Epidermal melanocyte (primary cell): ENCODE data around the gene MET.
"Not testable (repeated sequence)": the region's sequence is repeated elsewhere in the genome, so short reads cannot be mapped to it uniquely, and the experiment has no call there.

Source experiments
- DNase-seq: peaks from one replicate; pipeline ENCODE4 v3.0.0; 2011; ENCODE audit warnings: low spot score; ENCODE audit not compliant: insufficient read length

Gene MET

DNA sequence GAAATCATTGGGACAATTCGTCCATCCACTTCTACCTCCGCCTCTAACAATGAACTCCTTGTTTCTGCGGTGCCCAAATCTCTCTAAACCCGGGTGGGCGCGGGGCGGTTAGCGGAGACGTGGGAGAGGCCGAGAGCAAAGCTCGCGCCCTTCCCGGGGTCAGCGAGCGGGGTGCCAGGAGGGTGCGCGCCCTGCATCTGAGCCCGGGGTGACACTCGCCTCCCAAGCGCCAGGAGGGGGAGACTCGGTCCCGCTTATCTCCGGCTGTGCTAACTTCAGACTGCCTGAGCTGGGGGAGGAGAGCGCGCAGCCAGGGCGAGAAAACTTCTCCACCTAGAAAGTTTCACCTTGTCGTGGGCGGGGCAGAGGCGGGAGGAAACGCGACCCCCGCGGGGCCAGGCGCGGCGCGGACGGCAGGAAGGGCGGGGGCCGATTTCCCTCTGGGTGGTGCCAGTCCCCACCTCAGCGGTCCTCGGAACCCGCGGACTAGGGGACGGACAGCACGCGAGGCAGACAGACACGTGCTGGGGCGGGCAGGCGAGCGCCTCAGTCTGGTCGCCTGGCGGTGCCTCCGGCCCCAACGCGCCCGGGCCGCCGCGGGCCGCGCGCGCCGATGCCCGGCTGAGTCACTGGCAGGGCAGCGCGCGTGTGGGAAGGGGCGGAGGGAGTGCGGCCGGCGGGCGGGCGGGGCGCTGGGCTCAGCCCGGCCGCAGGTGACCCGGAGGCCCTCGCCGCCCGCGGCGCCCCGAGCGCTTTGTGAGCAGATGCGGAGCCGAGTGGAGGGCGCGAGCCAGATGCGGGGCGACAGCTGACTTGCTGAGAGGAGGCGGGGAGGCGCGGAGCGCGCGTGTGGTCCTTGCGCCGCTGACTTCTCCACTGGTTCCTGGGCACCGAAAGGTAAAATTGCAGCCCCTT lies at the start of gene MET:
Gene MET (plus strand): TSS at position 516 of the 915 bp plus-strand sequence. CDS start 26,889 bp downstream, outside the sequence.
- peak; percentile 58 for DNase-seq

DNA sequence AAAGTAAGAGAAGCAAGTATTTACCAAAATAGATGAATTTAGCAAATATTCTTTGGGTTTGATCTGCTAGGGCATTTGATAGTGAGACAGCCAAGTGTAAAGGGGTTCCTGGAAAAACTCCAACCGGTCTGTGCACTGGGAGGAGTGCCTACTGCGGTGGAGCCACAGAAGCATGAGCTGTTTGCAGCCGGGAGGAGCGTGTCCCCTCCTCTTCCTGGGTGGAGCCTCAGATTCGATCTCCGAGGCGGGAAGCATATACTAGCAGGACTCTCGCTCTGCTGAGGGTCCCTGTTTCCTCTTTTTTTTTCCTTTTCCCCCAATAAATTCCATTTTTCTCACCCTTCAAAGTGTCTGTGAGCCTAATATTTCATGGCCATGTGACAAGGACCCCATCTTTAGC lies 45.1 kb upstream of the MET start:
- DNase-seq = no peak

DNA sequence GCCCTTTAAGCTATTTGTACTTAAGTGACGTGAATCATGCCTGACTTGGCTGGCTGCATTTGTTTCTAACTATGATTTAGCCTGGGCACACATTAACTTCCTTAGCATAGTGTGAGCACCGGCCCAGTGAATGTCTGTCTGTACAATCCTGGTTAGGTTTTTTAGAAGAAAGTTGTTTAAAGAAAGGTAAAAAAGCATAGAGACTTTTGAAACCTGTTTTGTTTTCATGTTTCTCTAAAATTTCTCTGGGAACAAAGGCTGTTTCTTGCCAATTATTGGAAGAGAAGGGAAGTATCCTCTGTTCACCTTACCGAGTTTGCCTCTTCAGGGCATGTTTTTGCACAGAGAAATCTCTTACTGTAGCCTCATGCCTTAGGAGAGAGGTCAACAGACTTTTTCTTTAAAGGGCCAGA lies 42.9 kb upstream of the MET start:
- DNase-seq = no peak

DNA sequence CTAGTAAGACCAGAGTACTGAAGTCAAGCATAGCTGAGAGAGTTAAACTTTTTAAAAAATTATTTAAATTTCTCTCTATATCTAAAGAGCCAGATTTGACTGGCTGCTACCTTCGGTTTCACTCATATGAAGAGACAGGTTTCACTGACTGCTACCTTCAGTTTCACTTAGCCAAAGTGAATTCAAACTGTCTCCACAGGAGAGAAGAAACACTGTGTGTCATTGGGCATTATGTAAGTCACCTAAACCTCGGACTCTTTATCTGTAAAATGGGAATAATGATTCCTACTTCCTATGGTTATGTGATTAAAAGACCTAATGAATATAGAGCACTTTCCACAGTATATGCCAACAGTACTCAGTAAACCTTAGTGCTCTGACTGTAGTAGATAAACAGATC lies 41.6 kb upstream of the MET start:
- DNase-seq = no peak

DNA sequence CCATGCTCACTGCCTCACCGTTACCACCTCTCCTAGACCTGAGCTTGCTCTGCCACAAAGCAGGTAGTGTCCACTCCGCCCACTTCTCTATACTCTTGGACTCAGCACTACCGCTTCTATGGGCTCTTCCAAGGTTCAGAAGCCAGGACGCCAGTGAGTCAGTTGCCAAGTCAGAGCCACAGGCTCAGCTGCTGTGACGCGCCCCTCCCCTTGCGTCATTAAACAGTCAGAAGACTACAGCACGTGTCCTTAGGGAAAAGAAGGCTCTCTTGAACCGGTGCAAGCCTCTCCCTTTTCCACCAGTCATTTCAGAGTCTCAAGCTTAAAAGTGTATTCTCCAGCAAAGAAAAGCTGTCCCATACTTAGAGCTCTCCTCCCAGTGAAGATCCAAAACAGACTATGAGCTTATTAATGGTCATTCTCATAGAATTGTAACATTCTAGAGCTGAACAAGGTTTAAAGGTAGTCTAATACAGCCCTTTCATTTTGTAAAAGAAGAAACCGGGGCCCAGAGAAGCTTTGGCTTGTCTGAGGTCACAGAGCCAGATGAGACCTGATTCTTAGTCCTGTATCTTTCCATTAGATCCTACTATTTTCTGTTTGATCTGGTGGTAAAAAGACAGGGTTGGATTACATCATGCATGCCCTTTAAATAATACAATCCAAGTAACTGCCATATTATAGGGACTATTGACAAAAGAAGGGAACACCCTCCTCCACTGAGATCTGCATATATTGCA lies 40.9 kb upstream of the MET start:
- DNase-seq = peak; percentile 45

DNA sequence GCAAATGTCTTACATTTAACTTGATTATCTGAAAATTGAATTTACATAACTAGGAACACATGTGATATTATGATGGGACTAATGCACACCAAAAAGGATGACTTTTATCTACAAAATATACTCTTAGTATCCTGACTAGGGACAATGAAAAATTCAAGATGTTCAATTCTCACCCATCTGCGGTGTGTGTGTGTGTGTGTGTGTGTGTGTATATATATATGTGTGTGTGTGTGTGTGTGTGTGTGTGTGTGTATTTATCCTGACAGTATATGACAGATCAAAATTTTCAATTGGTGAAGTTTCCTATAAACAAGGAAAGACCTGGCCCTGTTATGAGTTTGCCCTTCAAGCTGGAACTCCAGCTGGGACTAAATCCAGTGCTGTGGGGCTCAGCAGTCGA lies 40.3 kb upstream of the MET start:
- DNase-seq = no peak

DNA sequence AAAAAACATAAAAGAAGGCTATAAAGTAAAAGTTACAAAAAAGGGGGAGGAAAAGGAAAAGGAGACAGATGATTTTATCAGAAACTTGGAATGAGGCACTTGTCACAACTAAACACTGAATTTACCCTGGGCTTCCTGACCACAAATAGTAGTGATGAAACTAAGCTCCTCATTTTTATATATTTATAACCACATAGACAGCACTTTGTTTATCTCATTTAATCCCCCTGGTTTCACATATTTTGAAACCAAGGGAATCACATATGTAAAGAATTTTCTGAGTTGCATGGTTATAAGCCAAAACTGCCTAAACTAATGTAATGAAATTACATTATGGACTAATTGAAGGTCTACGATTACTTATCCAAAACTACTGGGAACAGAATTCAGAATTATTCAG lies 39.6 kb upstream of the MET start:
- no peak for DNase-seq

DNA sequence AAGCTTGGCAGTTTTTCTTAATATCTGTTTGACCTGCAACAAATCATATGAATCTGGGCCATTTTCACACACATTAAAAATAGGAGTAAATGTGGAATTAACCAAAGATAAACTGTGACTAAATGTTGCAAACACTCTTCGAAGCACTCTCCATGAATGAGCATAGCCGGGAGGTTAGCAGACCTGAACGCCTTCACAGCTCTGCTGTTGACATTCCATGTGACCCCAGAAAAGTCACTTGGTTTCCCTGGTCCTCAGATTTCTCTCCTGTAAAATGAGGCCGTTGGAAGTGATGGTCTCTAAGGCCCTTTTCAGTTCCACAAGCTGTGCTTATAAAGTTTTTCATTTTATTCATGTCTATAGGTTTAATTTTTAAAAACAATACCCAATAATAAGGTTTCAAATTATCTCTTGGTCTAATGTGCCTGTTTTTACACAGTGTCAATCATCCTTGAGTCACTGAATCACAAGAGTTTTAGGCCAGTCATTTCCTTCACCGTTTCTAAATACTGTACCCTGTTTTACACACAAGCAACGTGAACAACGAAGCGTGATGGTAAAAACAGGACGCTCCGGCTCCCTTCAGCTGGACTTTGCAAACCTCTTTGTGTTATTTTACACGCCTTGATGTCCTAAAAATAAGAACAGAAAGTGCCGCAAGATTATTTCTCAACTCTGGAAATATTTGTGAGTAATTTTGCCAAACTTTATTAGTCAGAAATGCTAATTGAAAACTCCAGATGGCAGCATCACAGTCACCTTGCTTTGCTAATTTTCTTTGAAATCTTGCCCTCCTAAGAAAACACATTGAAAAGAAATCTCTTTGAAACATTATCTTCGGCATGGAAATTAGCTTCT lies 38.6 kb upstream of the MET start:
- no peak for DNase-seq

DNA sequence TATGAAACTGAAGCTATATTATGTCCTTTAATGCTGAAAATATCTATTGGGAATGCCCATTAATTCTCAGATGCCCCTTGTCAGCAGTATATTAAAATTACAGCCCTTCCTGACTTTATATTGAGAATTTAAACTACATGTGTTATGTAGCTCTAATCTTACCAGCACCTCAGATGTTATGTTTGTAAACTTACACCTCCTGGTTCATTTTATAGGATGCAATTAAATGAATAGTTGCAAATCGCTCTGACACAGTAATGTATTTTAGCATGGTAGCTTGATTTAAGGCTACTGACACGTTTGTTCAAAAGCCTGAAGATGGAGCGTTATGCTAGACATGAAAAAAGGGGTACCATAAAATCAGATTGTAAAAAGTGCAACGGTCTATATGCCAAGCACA lies 35.0 kb upstream of the MET start:
- DNase-seq = no peak

DNA sequence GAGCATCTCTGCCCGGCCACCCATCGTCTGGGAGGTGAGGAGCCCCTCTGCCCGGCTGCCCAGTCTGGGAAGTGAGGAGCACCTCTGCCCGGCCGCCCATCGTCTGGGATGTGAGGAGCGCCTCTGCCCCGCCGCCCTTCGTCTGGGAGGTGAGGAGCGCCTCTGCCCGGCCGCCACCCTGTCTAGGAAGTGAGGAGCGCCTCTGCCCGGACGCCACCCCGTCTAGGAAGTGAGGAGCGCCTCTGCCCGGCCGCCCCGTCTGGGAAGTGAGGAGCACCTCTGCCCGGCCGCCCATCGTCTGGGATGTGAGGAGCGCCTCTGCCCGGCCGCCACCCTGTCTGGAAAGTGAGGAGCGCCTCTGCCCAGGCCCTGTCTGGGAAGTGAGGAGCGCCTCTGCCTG lies 33.4 kb upstream of the MET start:
- DNase-seq = not testable (repeated sequence)

DNA sequence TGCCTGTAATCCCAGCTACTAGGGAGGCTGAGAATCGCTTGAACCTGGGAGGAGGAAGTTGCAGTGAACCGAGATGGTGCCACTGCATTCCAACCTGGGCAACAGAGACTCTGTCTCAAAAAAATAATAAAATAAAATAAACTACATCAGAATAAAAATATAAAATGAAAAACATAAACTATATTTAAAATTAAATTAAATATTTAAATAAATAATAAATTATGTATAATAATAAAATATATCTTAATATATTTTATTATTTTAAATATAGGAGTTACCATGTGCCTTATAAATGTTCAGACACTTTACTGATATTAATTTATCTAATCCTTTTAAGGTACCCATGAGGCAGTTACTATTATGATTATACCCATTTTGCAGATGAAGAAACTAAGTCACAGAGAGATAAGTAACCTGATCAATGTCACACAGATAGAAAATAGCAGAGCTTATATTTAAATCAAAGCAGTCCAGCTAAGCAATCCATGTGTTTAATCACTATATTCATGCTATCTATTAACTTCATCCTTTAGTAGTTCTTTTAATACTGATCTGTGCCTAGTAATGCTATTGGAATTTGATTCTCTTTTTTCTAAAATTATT lies 30.3 kb upstream of the MET start:
- no peak for DNase-seq

DNA sequence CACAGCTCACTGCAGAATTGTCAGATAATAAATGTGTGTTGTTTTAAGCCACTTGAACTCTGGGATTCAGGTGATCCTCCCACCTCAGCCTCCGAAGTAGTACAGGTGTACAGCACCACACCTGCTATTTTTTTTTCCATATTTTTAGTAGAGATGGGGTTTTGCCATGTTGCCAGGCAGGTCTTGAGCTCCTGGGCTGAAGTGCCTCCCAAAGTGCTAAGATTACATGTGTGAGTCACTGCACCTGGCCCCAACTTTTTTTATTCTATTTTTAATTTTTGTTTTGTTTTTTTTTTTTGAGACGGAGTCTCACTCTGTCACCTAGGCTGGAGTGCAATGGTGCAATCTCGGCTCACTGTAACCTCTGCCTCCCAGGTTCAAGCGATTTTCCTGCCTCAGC lies 28.8 kb upstream of the MET start:
- DNase-seq = not testable (repeated sequence)

DNA sequence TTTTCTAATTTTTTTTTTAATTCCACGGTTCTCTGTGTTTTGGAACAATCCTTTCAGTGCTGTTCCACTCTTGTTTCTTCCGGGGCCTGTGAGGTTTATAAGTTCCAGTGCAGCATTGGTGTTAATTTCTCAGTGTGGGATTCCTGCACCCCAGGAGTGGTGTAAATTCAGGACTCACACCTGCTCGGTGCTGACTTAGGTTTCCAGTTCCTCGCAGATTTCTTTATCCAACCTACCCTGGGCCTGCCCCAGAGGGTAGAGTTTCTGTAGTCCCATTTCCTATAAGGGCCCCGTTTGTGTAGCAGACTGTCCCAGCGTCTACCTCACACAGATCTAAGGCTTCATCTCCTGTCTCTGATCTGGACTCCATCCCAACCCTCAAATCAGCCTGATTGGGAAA lies 27.4 kb upstream of the MET start:
- no peak for DNase-seq

DNA sequence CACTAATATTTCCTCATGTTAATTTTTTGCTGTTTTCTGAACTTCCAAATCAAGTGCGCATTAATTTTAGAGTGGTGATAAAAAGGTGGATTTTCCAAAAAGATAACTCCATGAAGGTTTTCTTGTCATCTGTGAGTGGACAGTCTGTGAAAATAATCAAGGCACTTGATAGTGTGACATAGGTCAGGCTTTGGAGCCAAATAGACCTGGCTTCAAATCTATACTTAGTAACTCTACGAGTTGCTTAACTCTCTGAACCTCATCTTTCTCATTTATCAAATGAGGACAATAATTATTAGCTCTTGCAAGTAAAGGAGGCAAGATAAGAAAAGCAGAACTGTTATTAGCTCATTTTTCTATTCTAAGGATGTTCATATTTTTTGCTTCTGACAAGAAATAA lies 24.7 kb upstream of the MET start:
- no peak for DNase-seq

DNA sequence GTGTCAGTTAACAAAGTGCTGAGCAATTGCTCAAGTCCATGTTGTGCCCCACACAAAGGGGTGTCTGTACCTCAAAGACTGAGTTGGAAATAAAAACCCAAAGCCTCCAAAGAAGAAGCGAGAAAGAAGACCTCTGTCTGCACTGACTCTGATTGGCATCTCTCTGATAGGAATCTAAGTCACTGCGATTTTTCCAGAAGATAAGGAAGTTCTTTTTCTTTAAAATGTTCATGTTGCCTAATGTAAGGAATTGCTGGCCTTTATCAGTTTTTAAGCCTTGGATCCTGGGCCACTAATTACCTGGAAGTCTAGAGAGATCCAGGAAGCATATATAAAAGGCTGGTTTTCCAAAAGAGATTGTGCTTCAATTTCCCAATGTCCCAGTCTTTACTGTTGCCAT lies 24.1 kb upstream of the MET start:
- DNase-seq = no peak

DNA sequence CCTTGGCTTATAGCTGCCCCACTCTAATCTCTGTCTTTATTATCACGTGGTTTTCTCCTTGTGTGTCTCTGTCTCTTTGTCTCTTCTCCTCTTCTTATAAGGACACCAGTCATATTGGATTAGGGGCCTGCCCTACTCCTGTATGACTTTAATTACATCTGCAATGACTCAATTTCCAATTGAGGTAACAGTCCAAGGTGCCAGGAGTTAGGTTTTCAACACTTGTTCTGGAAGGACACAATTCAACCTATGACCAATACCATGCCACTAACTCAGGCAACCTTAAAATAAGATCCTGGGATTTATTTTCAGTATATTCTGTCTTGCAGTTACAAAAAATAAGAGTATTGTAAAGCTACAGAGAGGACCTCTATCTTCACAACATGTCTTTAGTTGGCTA lies 21.6 kb upstream of the MET start:
- no peak for DNase-seq

DNA sequence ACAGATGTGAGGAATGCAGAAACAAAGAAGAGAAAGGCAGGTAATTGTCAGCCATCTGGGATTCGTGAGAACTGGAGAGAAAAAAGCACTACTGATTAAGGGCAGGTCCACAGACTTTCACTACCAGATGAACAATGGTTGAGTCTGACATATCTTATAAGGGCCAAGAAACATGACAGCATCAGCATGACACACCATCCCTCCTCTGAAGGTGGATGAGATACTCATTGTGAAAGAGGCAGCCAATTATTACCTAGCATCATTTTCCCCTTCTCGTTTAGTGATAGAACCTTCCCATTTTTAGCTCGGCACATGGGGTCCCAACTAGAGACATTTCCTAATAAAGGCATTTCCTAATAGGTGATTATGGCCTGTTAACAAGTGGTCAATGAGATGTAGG lies 19.2 kb upstream of the MET start:
- DNase-seq = no peak

DNA sequence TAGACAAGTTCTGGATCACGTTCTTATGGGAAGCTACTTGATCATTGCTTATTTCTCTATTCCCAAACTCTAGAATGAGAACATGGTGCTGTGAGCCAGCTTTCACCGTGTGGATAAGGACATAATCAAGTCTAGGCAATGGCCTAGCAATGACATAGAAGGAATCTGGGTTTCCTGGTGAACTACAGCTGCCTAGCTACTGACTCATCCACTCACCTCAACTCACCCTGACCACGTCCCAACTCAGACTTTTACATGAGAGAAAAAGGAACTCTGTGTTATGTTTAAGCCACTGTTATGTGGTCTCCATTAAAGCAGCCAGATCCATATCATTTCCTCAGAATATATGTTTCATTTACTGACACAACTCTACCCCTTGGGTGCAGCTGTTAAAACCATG lies 18.8 kb upstream of the MET start:
- no peak for DNase-seq

DNA sequence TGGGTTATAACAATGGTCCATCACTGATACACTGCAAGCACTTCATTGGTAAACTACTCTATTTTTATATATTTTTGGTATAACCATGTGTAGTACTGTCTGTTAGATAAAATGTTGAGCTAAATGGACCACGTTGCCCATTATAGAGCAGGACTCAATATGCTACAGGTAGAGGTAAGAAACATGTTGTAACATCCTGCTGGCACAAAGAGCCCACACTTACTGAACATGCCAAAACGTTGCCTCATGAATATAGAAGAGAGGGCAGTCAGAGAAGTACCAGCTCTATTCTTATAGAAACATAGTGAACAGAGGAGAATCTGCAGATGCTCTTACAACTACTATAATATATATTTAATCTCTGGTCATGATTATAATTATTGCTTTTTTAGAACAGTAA lies 18.4 kb upstream of the MET start:
- no peak for DNase-seq

DNA sequence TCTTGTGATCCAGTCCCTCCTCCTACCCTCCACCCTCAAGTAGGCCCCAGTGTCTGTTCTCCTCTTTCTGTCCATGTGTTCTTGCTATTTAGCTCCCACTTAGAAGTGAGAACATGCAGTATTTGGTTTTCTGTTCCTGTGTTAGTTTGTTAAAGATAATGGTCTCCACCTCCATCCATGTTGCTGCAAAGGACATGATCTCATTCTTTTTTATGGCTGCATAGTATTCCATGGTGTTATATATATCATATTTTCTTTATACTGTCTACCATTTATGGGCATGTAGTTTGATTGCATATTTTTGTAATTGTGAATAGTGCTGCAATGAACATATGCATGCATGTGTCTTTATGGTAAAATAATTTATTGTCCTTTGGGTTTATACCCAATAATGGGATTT lies 12.7 kb upstream of the MET start:
- not testable (repeated sequence) for DNase-seq

DNA sequence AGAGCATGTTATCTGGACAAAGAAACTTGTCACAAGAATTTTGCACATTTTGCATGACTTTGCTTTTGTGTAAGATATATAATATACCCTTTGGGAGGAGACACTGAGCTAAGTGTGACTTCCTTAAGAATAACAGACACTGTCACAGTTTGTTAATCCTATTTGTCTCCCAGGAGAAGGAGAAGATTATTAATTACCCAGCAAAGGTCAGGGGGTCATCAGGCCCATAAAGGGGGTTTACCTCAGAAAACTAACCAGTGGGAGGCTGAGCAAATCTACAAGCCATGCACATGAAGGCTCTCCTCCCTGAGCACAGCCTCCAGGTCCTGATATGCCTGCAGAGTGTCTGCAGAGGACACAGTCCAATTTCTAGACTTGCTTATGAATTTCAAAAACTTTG lies 10.1 kb upstream of the MET start:
- no peak for DNase-seq
